HT1080 (cell line): ENCODE results near the gene FAM241A. TPM values are rescaled to one million over a fixed set of nuclear protein-coding genes. Genes with fewer than 3 reads are reported as not detected.
A peak's percentile ranks its signal among the peaks of the same experiment; 100 is the strongest.
"Not testable (repeated sequence)": the region's sequence is repeated elsewhere in the genome, so short reads cannot be mapped to it uniquely, and the experiment has no call there.

Source experiments
- DNase-seq: peaks from one replicate; pipeline ENCODE4 v3.0.0-alpha.2; 2015; ENCODE audit warnings: low read depth
- polyA plus RNA-seq, 2 experiments: library from polyadenylated mRNA; depleted of rRNA; stranded (reverse); fragments of >200 nt; gene quantifications; 2 replicates each; pipeline ENCODE4 v1.2.3, GENCODE V29; 2015
- total RNA-seq: library from RNA; depleted of rRNA; stranded (reverse); fragments of >200 nt; shearing (Covaris generic); gene quantifications from 2 replicates; pipeline ENCODE4 v1.2.3, GENCODE V29; 2014; rRNA removed

Gene FAM241A
- total RNA-seq, result 3.6 and 4.8 TPM in 2 replicates
- polyA plus RNA-seq (2015; cell fraction: cytosol; rRNA removed), result 9.6 and 10.5 TPM in 2 replicates
- 3.7 and 4.5 TPM in 2 replicates for polyA plus RNA-seq (2015; cell fraction: nucleus; rRNA removed)

- peak; percentile 70 for DNase-seq
Measured at GRCh38 chr4:112145326-112145789, at the start of gene FAM241A. Gene FAM241A, plus strand, starts transcription at chr4:112145454. Its CDS starts 127 bp downstream, at chr4:112145581.

- no peak for DNase-seq
Measured at GRCh38 chr4:112098841-112099530, 46.3 kb upstream of the FAM241A start.

- DNase-seq, result peak; percentile 62
Measured at GRCh38 chr4:112099701-112100297, 45.5 kb upstream of the FAM241A start.

- no peak for DNase-seq
Measured at GRCh38 chr4:112102875-112103370, 42.3 kb upstream of the FAM241A start.

GRCh38 chr4:112105201-112105969, 39.9 kb upstream of the FAM241A start:
- no peak for DNase-seq

- peak; percentile 65 for DNase-seq
Measured at GRCh38 chr4:112109360-112110058, 35.7 kb upstream of the FAM241A start.

- no peak for DNase-seq
Measured at GRCh38 chr4:112110059-112110425, 35.2 kb upstream of the FAM241A start.

GRCh38 chr4:112111306-112111705, 33.9 kb upstream of the FAM241A start:
- DNase-seq, result no peak

GRCh38 chr4:112112095-112112494, 33.2 kb upstream of the FAM241A start:
- DNase-seq, result not testable (repeated sequence)

GRCh38 chr4:112112590-112113170, 32.6 kb upstream of the FAM241A start:
- no peak for DNase-seq

- DNase-seq, result no peak
Measured at GRCh38 chr4:112113864-112114263, 31.4 kb upstream of the FAM241A start.

GRCh38 chr4:112114452-112114851, 30.8 kb upstream of the FAM241A start:
- no peak for DNase-seq

GRCh38 chr4:112118742-112119352, 26.4 kb upstream of the FAM241A start:
- no peak for DNase-seq

GRCh38 chr4:112119353-112119783, 25.9 kb upstream of the FAM241A start:
- no peak for DNase-seq

- DNase-seq, result no peak
Measured at GRCh38 chr4:112120021-112120420, 25.2 kb upstream of the FAM241A start.

GRCh38 chr4:112125416-112125815, 19.8 kb upstream of the FAM241A start:
- DNase-seq, result no peak

- no peak for DNase-seq
Measured at GRCh38 chr4:112127048-112127637, 18.1 kb upstream of the FAM241A start.

- peak; percentile 60 for DNase-seq
Measured at GRCh38 chr4:112127803-112128202, 17.5 kb upstream of the FAM241A start.

GRCh38 chr4:112128452-112128851, 16.8 kb upstream of the FAM241A start:
- DNase-seq, result no peak

GRCh38 chr4:112130906-112131305, 14.3 kb upstream of the FAM241A start:
- no peak for DNase-seq
